Right atrium auricular region (tissue), 2 donors: ENCODE data around the gene GDPD1. TPM values are rescaled to one million over a fixed set of nuclear protein-coding genes. Genes with fewer than 3 reads are reported as not detected.

Experiments
- DNase-seq: peaks from one replicate; pipeline ENCODE4 v3.0.0-alpha.2; 2019; ENCODE audit warnings: low spot score
- H3K27ac ChIP-seq, 2 donors: fragments of 200-600 bp; sonication (generic); 1 replicate in 1 of 2; 2 replicates in 1 of 2; pipeline ENCODE4 v1.5.1; 2016 to 2019
- H3K27me3 ChIP-seq, 2 donors: fragments of 200-600 bp; sonication (generic); one replicate each; pipeline versions ENCODE4 v1.5.1 to v1.6.0; 2017 to 2019
- H3K36me3 ChIP-seq: fragments of 200-600 bp; sonication (generic); one replicate; pipeline ENCODE4 v1.5.1; 2016
- H3K4me1 ChIP-seq, 2 donors: fragments of 200-600 bp; sonication (generic); one replicate each; pipeline versions ENCODE4 v1.5.1 to v1.6.0; 2017 to 2019
- H3K4me3 ChIP-seq, 2 donors: fragments of 200-600 bp; sonication (generic); 1 replicate in 1 of 2; 2 replicates in 1 of 2; pipeline ENCODE4 v1.5.1; 2017 to 2019; ENCODE audit warnings: mild to moderate bottlenecking in 1 of 2, moderate library complexity in 1 of 2
- H3K9me3 ChIP-seq, 2 donors: fragments of 200-600 bp; sonication (generic); one replicate each; pipeline ENCODE4 v1.5.1; 2019
- CTCF ChIP-seq, 2 donors: fragments of 200-600 bp; sonication (generic); IDR thresholded peaks; one replicate each; pipeline ENCODE4 v1.5.1; 2019; ENCODE audit warnings: antibody characterized with exemption in 2 of 2
- total RNA-seq, 2 donors: library from RNA; depleted of rRNA; stranded (reverse); fragments of >200 nt; gene quantifications; one replicate each; pipeline ENCODE4 v1.1.0, GENCODE V29; 2016

The GDPD1 gene
- total RNA-seq, 2 donors from 2014 or later = 1.3 to 3.7 TPM

GRCh38 chr17:59296190-59296589 is 75.9 kb downstream of the GDPD1 start:
- Histone ChIP-seq H3K4me3 (no peak overlapping the region), H3K27me3 (no peaks in the 10 kb centered on the region), H3K4me1 (no peaks in the 10 kb centered on the region), H3K9me3 (no peaks in the 10 kb centered on the region), H3K27ac (no peak overlapping the region), H3K36me3 (no peaks in the 10 kb centered on the region)
- DNase-seq = no peak
- no peak for TF ChIP-seq CTCF (IDR thresholded peaks at IDR 0.05)

- Histone ChIP-seq H3K4me1 (no peaks in the 10 kb centered on the region), H3K9me3 (no peaks in the 10 kb centered on the region), H3K27ac (no peak overlapping the region), H3K4me3 (no peak overlapping the region), H3K36me3 (no peaks in the 10 kb centered on the region), H3K27me3 (no peaks in the 10 kb centered on the region)
- no peak for DNase-seq
- TF ChIP-seq CTCF (IDR thresholded peaks at IDR 0.05) = no peak
Measured at GRCh38 chr17:59298521-59298920, 78.2 kb downstream of the GDPD1 start.

GRCh38 chr17:59299400-59300092 is 79.2 kb downstream of the GDPD1 start:
- no peaks in the 10 kb centered on the region for H3K36me3 ChIP-seq
- H3K27me3 ChIP-seq = no peaks in the 10 kb centered on the region
- H3K27ac ChIP-seq = no peak overlapping the region
- H3K4me1 ChIP-seq = no peaks in the 10 kb centered on the region
- H3K9me3 ChIP-seq = no peaks in the 10 kb centered on the region
- no peak overlapping the region for H3K4me3 ChIP-seq
- no peak for TF ChIP-seq CTCF (IDR thresholded peaks at IDR 0.05)
- no peak for DNase-seq

- Histone ChIP-seq H3K4me3 (no peak overlapping the region), H3K27ac (no peak overlapping the region), H3K27me3 (no peaks in the 10 kb centered on the region), H3K9me3 (no peaks in the 10 kb centered on the region), H3K36me3 (no peaks in the 10 kb centered on the region), H3K4me1 (no peaks in the 10 kb centered on the region)
- TF ChIP-seq CTCF (IDR thresholded peaks at IDR 0.05) = no peak
- DNase-seq = no peak
Measured at GRCh38 chr17:59300941-59301340, 80.6 kb downstream of the GDPD1 start.

- no peaks in the 10 kb centered on the region for H3K9me3 ChIP-seq
- no peak overlapping the region for H3K27ac ChIP-seq
- no peaks in the 10 kb centered on the region for H3K4me1 ChIP-seq
- no peak for DNase-seq
- H3K4me3 ChIP-seq = no peak overlapping the region
- no peaks in the 10 kb centered on the region for H3K36me3 ChIP-seq
- TF ChIP-seq CTCF (IDR thresholded peaks at IDR 0.05) = no peak
- no peaks in the 10 kb centered on the region for H3K27me3 ChIP-seq
Measured at GRCh38 chr17:59304811-59305210, 84.5 kb downstream of the GDPD1 start.
